GM19043 (cell line): ENCODE measurements around the gene SEC14L1.
"Not testable (repeated sequence)": the region's sequence is repeated elsewhere in the genome, so short reads cannot be mapped to it uniquely, and the experiment has no call there.

ENCODE experiments used
- ATAC-seq: cut with Tn5 transposase; IDR thresholded peaks from one replicate; pipeline ENCODE4 v1.9.1; 2021; ENCODE audit warnings: low read depth; ENCODE audit not compliant: unreplicated experiment

SEC14L1 gene

GRCh38 chr17:77254951-77255825, 114.4 kb downstream of the SEC14L1 start:
- no peak for ATAC-seq

GRCh38 chr17:77255970-77256369, 115.2 kb downstream of the SEC14L1 start:
- ATAC-seq = not testable (repeated sequence)

- ATAC-seq = no peak
Observed at GRCh38 chr17:77256710-77257109, 115.9 kb downstream of the SEC14L1 start.

GRCh38 chr17:77257169-77257568, 116.4 kb downstream of the SEC14L1 start:
- no peak for ATAC-seq

- ATAC-seq = no peak
Observed at GRCh38 chr17:77257596-77258458, 117.1 kb downstream of the SEC14L1 start.

GRCh38 chr17:77258638-77259037, 117.9 kb downstream of the SEC14L1 start:
- no peak for ATAC-seq

GRCh38 chr17:77264617-77265230, 124.0 kb downstream of the SEC14L1 start:
- no peak for ATAC-seq

- no peak for ATAC-seq
Observed at GRCh38 chr17:77266213-77266612, 125.4 kb downstream of the SEC14L1 start.
